K562 (cell line): ENCODE measurements around the gene SMIM41. TPM values are rescaled to one million over a fixed set of nuclear protein-coding genes. Genes with fewer than 3 reads are reported as not detected.

Experiments
- ARID1B ChIP-seq: fragments of 450-650 bp; IDR thresholded peaks from 2 replicates; pipeline ENCODE4 v1.6.1; 2016; ENCODE audit warnings: antibody characterized with exemption, mild to moderate bottlenecking, inconsistent platforms
- GATAD2B ChIP-seq: fragments of 450-650 bp; IDR thresholded peaks from 2 replicates; pipeline ENCODE4 v1.6.1; 2017; ENCODE audit warnings: mild to moderate bottlenecking, borderline replicate concordance
- KAT2B ChIP-seq: IDR thresholded peaks from one replicate; pipeline ENCODE4 v1.6.1; 2012; ENCODE audit warnings: low read depth, mild to moderate bottlenecking, control low read depth, inconsistent platforms, low read length, moderate library complexity
- KDM4B ChIP-seq, 2 experiments: fragments of 450-650 bp in 1 of 2; sonication (generic) in 1 of 2; IDR thresholded peaks; 2 replicates each; pipeline ENCODE4 v1.6.1; 2016 to 2017; ENCODE audit warnings: borderline replicate concordance in 2 of 2, antibody characterized with exemption in 1 of 2, low read depth in 1 of 2, mild to moderate bottlenecking in 1 of 2
- MEF2A ChIP-seq: IDR thresholded peaks from 2 replicates; pipeline ENCODE4 v1.6.1; 2011; ENCODE audit warnings: low read depth, mild to moderate bottlenecking, low read length, moderate library complexity; ENCODE audit not compliant: control insufficient read depth
- NELFE ChIP-seq: IDR thresholded peaks from 2 replicates; pipeline ENCODE4 v1.6.1; 2011; ENCODE audit warnings: mild to moderate bottlenecking; ENCODE audit not compliant: insufficient read depth, insufficient read length
- NFATC3 ChIP-seq: fragments of 450-650 bp; IDR thresholded peaks from 2 replicates; pipeline ENCODE4 v1.6.1; 2017; ENCODE audit warnings: mild to moderate bottlenecking
- NFYB ChIP-seq: IDR thresholded peaks from 2 replicates; pipeline ENCODE4 v1.6.1; 2011; ENCODE audit warnings: mild to moderate bottlenecking, moderate library complexity; ENCODE audit not compliant: insufficient read length; ENCODE audit errors: extremely low read depth
- POLR3A ChIP-seq: IDR thresholded peaks from 2 replicates; pipeline ENCODE4 v1.6.1; 2011; ENCODE audit warnings: borderline replicate concordance, mild to moderate bottlenecking, moderate library complexity; ENCODE audit not compliant: insufficient read length, insufficient read depth; ENCODE audit errors: extremely low read depth
- RBM39 ChIP-seq: fragments of 200-400 bp; formaldehyde crosslinking; optimal IDR thresholded peaks from 2 replicates; pipeline ENCODE3; 2018; ENCODE audit warnings: low read depth, low read length
- SETDB1 ChIP-seq: IDR thresholded peaks from one replicate; pipeline ENCODE4 v1.6.1; 2012; ENCODE audit warnings: low read length, control low read depth, inconsistent platforms
- SREBF1 ChIP-seq: fragments of 150-350 bp; IDR thresholded peaks from 2 replicates; pipeline ENCODE4 v1.6.1; 2014; ENCODE audit warnings: antibody characterized with exemption, low read depth, low read length, borderline replicate concordance
- ZEB2 ChIP-seq: fragments of 450-650 bp; IDR thresholded peaks from 2 replicates; pipeline ENCODE4 v1.6.1; 2016
- ZNF184 ChIP-seq: sonication (generic); formaldehyde crosslinking; IDR thresholded peaks from 2 replicates; pipeline ENCODE4 v1.5.0; 2020; ENCODE audit warnings: missing genetic modification reagents
- polyA plus RNA-seq, 8 experiments: library from polyadenylated mRNA; depleted of rRNA in 4 of 8; stranded (reverse) in 5 of 8; unstranded in 3 of 8; fragments of >200 nt; fragmentation: Nextera tagmentation in 2 of 8; fragmentation: Illumina TruSeq in 1 of 8; extraction: Ambion mirVana in 2 of 8; extraction: Trizol in 1 of 8; gene quantifications; 2 replicates each; pipeline versions ENCODE4 v1.2.1 to v1.2.3, GENCODE V29; 2011 to 2014; ENCODE audit warnings: inconsistent platforms in 1 of 8, missing spikeins in 1 of 8
- total RNA-seq, 7 experiments: library from RNA; depleted of rRNA in 6 of 7; stranded (reverse); fragments of >200 nt in 6 of 7; fragmentation: Illumina TruSeq in 2 of 7; extraction: Trizol in 2 of 7; gene quantifications; 2 replicates each; pipeline versions ENCODE4 v1.2.1 to v1.2.3, GENCODE V29; 2011 to 2021; ENCODE audit warnings: low replicate concordance in 1 of 7
- TF ChIP-seq, protein P1 (sequence below): sonication (generic); formaldehyde crosslinking; IDR thresholded peaks from 2 replicates; pipeline ENCODE4 v1.8.0; 2023; ENCODE audit warnings: missing genetic modification reagents, mild to moderate bottlenecking, borderline replicate concordance
- TF ChIP-seq, protein P2 (sequence below): sonication (generic); IDR thresholded peaks from 2 replicates; pipeline ENCODE4 v1.6.1; 2016
- TF ChIP-seq, protein P3 (sequence below): sonication (generic); formaldehyde crosslinking; IDR thresholded peaks from 2 replicates; pipeline ENCODE4 v1.9.0; 2022; ENCODE audit warnings: mild to moderate bottlenecking, missing genetic modification reagents

The SMIM41 gene
- total and polyA plus RNA-seq, 9 of the 15 experiments (the other 6 are each of a cell fraction or from before 2014, with no cell fraction given), result not detected

DNA sequence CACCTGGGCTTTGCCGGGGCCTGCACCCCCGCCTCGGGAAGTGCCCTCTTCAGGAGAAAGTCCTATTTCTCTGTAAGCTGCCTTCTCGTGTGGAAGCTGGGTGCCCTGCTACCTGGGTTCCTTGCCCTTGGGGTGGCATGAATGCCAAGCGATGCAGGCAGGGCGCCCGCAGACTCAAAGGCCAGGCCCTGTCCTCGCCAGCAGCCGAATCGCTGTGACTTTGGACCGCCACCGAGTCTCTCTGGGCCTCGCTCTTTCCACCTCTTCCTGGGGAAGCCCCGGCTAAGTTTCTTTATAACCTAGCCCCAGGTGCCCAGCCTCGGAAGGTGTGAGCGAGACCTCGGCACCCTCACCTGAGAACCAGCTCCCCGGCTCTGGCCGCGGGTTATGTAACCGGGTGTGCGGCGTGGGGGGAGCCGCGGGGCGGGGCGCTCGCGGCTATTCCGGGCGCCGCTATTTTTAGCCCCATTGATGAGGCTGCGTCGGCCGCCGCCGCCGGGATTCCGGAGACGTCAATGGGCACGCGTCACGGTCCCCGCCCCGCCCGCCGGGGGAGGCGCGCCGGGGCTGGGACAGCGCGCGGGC is 42.8 kb upstream of the SMIM41 start (continued):
- no peak for TF ChIP-seq KAT2B
- peak in 1 of 2 experiments; percentile 34; a peak in 1 of 4 replicates for TF ChIP-seq KDM4B (IDR thresholded peaks at IDR 0.05; ENCODE audit: borderline replicate concordance in 2 of 2, low read depth in 1 of 2)
- no peak for TF ChIP-seq NFATC3
- TF ChIP-seq GATAD2B, result no peak
- TF ChIP-seq, protein P1, sequence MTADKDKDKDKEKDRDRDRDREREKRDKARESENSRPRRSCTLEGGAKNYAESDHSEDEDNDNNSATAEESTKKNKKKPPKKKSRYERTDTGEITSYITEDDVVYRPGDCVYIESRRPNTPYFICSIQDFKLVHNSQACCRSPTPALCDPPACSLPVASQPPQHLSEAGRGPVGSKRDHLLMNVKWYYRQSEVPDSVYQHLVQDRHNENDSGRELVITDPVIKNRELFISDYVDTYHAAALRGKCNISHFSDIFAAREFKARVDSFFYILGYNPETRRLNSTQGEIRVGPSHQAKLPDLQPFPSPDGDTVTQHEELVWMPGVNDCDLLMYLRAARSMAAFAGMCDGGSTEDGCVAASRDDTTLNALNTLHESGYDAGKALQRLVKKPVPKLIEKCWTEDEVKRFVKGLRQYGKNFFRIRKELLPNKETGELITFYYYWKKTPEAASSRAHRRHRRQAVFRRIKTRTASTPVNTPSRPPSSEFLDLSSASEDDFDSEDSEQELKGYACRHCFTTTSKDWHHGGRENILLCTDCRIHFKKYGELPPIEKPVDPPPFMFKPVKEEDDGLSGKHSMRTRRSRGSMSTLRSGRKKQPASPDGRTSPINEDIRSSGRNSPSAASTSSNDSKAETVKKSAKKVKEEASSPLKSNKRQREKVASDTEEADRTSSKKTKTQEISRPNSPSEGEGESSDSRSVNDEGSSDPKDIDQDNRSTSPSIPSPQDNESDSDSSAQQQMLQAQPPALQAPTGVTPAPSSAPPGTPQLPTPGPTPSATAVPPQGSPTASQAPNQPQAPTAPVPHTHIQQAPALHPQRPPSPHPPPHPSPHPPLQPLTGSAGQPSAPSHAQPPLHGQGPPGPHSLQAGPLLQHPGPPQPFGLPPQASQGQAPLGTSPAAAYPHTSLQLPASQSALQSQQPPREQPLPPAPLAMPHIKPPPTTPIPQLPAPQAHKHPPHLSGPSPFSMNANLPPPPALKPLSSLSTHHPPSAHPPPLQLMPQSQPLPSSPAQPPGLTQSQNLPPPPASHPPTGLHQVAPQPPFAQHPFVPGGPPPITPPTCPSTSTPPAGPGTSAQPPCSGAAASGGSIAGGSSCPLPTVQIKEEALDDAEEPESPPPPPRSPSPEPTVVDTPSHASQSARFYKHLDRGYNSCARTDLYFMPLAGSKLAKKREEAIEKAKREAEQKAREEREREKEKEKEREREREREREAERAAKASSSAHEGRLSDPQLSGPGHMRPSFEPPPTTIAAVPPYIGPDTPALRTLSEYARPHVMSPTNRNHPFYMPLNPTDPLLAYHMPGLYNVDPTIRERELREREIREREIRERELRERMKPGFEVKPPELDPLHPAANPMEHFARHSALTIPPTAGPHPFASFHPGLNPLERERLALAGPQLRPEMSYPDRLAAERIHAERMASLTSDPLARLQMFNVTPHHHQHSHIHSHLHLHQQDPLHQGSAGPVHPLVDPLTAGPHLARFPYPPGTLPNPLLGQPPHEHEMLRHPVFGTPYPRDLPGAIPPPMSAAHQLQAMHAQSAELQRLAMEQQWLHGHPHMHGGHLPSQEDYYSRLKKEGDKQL (CRISPR knock-in tag), result no peak
- no peak for TF ChIP-seq SETDB1
- TF ChIP-seq ARID1B, result peak; percentile 36
- no peak for TF ChIP-seq POLR3A
- TF ChIP-seq, protein P2, sequence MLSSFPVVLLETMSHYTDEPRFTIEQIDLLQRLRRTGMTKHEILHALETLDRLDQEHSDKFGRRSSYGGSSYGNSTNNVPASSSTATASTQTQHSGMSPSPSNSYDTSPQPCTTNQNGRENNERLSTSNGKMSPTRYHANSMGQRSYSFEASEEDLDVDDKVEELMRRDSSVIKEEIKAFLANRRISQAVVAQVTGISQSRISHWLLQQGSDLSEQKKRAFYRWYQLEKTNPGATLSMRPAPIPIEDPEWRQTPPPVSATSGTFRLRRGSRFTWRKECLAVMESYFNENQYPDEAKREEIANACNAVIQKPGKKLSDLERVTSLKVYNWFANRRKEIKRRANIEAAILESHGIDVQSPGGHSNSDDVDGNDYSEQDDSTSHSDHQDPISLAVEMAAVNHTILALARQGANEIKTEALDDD, result no peak
- TF ChIP-seq RBM39, result no peak
- TF ChIP-seq SREBF1, result no peak
- TF ChIP-seq NFYB, result no peak
- no peak for TF ChIP-seq ZEB2
- TF ChIP-seq ZNF184 (CRISPR knock-in tag), result no peak
- no peak for TF ChIP-seq NELFE
- peak; percentile 98 for TF ChIP-seq MEF2A
- TF ChIP-seq, protein P3, sequence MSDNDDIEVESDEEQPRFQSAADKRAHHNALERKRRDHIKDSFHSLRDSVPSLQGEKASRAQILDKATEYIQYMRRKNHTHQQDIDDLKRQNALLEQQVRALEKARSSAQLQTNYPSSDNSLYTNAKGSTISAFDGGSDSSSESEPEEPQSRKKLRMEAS, result no peak
